ENCODE data around the gene FARP1.

The FARP1 gene

DNA sequence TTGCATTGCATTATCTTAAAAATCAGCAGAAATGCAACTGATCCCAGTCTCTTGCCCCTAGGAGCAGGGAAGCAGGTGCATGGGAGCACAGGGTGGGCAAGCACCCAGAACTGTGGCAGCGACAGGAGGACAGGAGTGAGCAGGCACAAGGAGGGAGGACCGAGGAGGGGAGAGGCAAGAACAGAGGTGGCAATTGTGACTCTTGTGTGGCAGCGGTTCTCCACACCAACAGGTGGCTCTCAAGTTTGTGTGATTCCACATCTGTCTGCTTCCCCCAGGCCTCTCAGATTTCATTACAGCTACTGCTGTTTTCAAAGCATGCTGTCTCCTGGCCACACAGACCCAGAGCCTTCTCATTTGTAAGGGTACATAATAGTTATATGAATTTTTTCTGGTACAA is 325.5 kb downstream of the FARP1 start:
- no peak for DNase-seq (ENCODE audit: low spot score)

DNA sequence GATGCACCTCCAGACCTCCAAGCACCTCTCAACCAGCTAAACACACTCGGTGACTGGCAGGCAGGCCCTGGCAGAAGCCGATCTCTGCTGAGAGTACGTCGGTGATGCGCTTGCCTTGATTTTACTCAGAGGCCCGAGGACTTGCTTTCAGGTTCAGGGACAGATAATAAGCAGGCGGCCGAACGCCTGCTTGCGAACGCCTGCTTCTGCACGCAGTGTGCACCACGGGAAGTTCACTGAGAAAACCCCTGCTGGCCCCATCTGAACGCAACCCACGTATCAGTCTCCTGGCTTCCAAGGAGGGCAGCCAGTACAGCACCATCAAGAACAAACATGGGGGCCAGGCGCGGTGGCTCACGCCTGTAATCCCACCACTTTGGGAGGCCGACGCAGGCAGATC is 326.0 kb downstream of the FARP1 start:
- DNase-seq (ENCODE audit: low spot score) = no peak

DNA sequence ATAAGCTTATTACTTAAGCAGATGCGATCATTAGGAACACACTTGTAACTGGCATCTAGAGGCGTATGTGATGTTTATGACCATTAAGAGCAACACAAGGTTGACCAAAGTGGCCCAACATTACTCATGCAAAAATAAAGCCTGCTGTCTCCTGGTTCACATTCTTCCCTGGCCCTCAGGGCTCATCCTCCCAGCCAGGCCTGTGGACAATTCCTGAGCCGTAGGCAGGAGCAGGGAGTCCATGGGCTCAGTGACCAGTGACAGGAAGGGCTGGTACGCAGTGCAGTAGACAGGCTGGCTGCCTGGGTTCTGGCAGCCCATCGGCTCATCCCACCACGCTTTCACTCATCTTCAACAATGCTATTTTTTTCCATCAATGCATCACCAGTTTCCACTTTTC is 328.0 kb downstream of the FARP1 start:
- DNase-seq (ENCODE audit: low spot score) = no peak

DNA sequence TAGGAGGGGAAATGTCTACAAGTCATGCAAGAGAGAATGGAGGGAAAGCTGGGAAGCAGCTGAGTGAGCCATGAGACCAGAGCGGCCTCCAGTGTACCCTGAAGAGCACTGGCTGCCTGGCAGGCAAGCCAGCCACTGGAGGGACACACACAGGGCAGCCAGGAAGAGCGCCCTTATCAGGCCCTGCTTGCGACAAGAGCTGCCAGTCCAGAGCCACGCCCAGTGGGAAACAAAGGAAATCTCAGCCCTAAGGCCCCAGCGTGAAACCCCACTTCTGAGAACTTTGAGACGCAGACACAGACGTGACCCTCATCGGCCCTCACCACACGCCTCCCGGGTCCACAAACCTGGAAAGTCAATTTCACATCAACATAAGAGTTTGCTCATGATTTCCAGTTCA is 329.0 kb downstream of the FARP1 start:
- DNase-seq (ENCODE audit: low spot score) = no peak

DNA sequence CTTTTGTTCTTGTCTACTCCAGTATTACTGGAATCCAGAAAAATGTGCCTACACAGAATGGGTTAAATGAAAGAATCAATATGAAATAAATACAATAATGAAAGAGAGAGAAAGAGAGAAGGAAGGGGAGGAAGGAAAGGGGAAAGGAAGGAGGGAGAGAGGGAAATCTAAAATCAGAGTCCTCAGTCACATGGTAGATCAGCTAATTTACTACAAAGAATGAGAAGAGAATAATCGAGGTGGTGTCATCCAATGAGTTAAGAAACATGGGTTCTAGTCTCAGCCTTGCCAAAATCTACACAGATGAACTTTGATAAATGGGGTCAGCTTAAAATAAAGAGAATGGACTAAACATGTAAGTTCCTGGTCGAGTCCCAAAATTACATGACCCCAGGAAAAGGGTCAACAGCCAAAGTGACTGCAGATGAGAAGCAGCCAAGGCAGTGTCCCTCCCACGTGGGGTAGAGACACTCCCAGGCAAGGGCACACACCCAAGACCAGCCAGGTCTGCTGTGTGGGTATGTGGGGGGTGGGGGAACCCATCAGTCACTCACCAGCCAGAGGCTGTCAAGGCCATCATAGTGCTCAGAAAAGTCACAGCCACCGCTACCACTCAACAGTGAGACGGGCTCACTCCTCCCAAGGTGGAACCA is 330.4 kb downstream of the FARP1 start:
- DNase-seq (ENCODE audit: low spot score) = no peak

DNA sequence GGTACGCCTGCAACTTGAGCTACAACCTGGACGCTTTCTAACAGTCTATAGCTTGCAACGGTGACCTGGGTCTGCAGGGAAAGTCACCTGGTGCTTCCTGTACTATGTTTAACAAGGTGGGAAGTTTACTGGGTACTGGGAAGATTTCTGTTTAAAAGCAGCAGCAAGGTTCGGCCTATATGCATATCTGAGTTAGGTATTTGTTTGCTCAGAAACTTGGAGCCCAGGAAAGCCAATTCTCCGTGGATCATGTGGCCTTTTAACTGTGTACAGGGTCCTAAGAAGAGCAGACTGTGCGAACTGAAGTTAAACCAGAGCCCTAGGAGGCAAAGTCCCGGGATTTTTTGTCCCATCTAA is 330.9 kb downstream of the FARP1 start:
- no peak for DNase-seq (ENCODE audit: low spot score)

DNA sequence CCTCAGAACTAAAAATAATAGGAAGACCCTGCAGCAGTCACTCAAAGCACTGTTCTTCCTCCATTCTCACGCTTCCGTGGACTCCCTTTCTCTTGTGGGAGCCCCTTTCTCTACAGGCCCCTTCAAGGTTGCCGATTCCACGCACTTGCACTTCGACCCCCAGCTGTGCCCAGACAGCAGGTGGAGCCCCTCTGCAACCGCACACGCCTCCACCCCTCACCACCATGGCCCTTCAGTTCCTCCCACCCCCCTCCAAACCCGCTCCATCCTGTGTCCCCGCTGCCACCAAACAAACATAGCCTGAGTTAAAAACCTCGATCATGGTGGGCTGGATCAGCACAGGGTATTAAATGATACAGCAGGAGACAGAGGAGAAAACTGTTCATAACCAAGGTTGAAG is 331.4 kb downstream of the FARP1 start:
- no peak for DNase-seq (ENCODE audit: low spot score)

DNA sequence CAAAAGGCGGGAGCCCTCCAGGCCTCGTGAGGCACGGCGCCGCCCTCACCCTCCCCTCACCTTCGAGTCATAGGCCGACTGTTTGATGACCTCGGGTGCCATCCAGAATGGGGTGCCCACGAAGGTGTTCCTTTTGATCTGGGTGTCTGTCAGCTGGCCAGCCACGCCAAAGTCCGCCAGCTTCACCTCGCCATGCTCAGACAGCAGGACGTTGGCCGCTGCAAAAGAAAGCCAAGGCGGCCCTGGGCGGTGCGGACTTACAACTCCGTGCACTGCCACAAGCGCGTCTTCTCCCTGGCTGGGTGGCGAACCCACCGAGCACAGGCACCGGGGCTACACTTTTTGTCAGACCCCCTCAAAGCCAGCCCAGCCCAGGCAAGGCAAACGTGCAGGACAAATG is 331.9 kb downstream of the FARP1 start:
- no peak for DNase-seq (ENCODE audit: low spot score)

DNA sequence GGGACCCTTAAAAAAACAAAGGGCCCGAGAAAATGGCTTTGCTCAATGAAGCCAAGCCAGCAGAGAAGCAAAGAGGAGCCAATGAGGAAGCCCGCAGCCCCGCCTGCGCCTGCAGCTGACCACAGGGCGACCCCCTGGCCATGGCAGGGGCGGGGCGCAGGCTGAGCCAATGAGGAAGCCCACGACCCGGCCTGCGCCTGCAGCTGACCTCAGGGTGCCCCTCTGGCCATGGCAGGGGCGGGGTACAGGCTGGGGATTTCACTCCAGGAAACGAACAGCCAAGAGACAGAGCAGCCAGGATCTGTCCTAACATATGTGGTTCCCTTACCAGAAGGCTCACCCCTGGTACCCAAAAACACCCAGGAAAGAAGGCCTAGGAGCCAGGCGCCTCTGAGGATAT is 332.6 kb downstream of the FARP1 start:
- no peak for DNase-seq (ENCODE audit: low spot score)

DNA sequence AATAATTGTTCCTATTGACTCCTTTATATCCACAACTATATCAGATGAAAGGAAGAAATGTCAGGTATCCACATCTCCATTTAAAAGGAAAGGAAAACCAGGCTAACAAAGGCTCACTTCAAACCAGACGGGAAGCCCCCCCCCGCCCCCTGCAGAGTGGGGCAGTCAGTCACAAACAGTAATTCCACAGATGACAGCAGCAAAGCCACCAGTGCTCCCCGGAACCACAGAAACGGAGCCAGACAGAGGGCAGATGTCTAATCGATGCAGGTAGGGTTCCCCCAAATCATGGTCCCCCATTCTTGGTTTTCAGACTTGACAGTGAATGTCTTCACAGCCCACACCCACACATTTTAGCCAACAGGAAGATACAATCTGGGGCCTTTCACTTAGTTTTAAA is 333.2 kb downstream of the FARP1 start:
- DNase-seq (ENCODE audit: low spot score) = no peak

DNA sequence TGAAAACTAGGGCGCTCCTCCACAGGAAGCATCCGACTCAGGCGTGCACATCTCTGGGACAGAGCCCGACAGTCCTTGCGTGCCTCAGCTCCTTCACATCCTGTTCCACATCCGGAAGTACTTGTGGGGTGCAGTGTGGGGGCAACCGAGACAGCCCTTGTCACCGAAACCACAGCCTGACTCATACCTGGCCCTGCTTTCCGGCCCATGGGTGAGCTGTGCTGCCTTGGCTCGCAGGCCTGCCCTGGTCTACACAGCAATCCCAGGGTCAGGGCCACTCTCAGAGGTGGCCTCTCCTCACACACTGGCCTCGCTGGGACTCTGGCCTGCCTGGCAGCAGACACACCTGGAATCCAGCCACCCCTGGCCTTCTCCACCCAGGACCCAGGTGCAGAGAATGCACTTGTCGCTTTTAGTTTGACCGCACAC is 333.7 kb downstream of the FARP1 start:
- no peak for DNase-seq (ENCODE audit: low spot score)

DNA sequence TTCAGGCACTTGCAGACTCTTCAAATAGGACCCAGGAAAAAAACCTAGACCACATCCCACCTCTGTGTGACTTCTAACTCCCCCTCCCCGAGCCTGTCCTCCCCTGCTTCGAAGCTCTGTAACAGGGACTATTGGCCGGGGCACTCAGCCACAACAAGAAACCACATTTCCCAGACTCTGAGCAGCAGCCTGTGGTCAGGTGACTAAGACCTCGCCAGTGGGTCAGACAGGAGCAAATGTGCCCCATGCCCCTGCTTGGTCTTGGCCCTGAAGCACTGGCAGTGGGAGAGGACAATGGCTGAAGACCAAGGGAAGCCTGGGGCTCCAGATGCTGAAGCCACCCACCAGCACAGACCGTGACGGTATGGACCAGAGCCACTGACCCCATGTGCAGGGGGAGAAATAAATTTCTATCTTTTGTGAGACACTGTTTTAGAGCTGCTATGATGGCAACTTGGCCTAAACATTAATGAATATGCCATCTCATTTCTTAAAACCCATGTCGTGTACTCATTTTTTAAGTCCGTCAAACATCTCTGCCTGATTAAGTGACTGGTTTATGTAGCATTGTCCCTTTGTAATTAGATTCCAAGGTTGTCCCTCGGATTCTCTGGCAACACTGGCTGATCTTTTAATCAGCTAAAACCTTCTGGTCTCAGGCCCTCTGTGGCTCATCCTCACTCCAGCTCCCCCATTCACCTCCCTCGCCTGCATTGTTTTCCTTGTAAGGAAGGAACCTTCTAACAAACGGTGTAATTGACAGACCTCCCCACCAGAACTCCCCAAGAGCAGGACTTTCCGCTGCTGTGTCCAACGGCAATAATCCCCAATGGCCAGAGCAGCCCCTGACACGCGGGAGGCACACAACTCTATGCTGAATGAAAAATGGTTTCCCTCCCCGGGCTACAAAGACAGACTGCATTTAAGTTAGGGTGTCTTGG is 335.6 kb downstream of the FARP1 start:
- DNase-seq (ENCODE audit: low spot score) = no peak

GRCh38 chr13:98479496-98480003 is 336.7 kb downstream of the FARP1 start:
- DNase-seq (ENCODE audit: low spot score) = no peak

- DNase-seq (ENCODE audit: low spot score) = no peak
Observed at GRCh38 chr13:98480915-98481877, 338.3 kb downstream of the FARP1 start.

- DNase-seq (ENCODE audit: low spot score) = no peak
Observed at GRCh38 chr13:98482476-98483444, 339.9 kb downstream of the FARP1 start.

DNA sequence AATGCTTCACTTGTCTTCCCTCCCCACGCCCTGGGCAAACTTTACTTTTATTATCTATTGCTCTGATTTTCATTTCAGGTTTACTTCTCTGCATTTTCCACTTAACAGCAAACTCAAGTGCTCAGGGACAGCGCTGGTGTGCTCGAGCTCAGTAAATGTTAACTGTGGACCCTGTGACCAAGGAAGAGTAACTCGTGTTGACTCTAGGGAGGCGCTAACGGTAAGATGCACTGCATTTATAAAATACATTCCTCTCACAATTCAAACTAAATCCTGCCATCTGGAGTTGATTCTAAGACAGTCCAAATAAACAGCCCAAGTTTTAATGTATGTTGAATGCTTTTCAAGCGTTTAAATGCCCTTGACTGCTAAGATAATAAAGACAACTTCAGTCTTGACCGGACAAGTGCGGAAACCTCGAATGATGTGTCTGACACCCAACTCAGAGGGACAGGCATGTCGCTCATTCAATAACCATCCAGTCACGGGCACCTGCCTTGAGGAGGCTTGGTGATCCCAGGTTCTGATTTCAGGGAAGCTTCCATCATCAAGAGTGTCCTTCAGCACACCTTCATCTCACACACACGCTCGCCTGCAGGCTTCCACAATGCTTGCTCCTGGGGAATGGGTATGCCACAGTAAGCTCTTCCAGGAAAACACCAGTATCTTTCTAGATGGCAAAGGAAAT is 340.9 kb downstream of the FARP1 start:
- DNase-seq (ENCODE audit: low spot score) = no peak

DNA sequence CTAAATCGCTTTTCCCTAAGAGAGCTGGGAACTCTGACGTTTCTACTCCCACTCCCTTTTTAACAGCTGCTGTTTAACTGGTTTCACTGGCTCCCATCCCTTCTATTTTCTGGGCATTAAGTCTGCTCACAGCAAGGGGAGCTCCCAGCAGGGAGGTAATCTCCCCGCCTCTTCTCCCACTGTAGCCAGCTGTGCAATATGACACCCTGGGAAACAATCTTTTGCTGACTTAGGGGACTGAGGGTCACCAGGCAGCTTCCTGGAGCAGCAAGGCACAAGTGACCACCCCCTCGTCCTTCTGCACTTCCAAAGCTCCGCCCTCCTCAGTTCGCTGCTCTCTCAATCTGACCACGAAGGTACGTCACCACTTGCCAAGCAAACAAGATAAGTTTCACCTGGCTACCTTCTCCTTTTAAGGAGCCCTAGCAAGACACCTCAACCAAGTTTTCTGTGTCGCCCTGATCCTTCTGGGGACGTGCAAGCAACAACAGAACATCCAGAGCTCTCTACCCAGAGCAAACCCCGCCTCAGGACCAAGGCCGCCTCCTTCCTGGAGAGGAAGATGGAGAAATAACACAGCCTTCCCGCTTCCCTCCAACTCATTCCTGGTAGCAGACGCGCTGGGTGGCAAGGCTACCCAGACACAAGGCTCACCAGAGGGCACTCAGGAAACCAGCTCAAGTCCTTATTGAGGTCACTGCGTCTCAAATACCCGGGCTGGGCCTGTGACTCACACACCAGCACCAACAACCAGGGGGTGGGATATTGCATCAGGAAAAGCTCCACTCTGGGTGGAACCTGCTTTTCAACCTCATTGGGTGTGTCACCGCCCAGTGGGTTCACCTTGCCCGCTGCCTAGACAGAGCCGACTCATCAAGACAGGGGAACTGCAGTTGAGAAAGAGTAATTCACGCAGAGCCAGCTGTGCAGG is 341.7 kb downstream of the FARP1 start:
- no peak for DNase-seq (ENCODE audit: low spot score)

- no peak for DNase-seq (ENCODE audit: low spot score)
Observed at GRCh38 chr13:98485561-98485960, 342.7 kb downstream of the FARP1 start.

DNA sequence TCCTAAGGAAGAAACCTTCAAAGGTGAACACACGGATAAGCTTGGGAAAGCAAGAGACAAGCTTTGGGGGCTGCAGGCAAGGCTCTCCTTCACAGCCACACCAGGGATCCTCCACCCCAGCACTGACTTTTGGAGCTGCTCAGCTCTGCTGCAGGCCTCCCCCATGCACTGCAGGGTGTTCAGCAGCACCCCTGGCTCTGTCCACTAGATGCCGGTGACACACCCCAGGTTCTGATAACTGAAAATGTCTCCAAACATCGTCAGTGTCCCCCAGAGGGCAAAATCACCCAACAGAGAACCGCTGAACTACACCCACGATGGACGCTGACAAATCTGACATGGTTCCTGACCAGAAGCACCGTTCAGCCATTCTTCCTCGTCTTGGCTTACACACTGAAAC is 343.5 kb downstream of the FARP1 start:
- DNase-seq (ENCODE audit: low spot score) = no peak

Data from pons (tissue), 1 donor.